Measurements from ENCODE around the gene PRKAR1B. TPM values are rescaled to one million over a fixed set of nuclear protein-coding genes. Genes with fewer than 3 reads are reported as not detected.

The PRKAR1B gene
- total RNA-seq, 1 experiment from 2014 or later: 8.2 TPM

DNA sequence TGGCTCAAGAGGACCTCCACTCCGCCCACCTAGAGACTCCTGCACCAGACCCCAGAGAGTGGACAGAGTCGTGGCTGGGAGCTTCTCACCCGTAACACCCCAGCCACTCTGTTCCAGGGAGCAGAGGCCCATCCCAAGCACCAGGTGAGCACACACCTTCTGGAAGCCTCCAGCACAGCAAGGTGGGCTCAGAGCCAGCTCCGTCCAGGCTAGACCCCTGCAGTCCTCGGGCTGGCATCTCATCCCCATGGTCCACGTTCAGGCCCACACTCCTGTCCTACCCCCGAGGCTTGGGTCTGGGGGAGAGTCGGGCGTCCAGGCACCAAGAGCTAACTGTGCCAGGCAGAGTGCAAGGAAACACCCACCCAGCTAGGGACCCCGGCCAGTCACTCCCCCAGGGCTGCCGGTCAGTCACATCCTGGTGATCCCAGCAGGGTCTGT is 220.7 kb downstream of the PRKAR1B start:
- in situ Hi-C loops (cut with HindIII; ENCODE audit: low pct_unique_long_range_greater_than_20kb, low sequenced_read_pairs): no loop called here
- no peak for DNase-seq (ENCODE audit: low read depth, low spot score)

DNA sequence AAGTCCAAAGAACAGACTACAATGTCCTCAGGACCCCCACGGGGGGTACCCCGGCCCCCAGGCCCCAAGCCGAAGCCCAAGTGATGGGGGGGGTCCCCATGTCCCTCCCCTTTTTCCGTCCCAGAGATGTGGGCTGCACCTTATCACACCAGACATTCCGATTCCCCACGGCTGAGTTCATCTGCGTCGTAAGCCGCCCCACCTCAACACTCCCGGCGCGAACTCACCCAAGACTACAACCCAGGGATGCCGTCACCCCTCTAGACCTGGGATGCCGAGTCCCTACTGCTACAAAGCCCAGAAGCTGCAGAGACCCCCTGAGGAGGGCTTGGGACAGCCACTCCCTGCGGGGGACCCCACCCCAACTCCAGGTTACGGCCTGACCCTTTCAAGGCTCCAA is 221.9 kb downstream of the PRKAR1B start:
- no peak for DNase-seq (ENCODE audit: low read depth, low spot score)
- in situ Hi-C loops (cut with HindIII; ENCODE audit: low pct_unique_long_range_greater_than_20kb, low sequenced_read_pairs): no loop called here

DNA sequence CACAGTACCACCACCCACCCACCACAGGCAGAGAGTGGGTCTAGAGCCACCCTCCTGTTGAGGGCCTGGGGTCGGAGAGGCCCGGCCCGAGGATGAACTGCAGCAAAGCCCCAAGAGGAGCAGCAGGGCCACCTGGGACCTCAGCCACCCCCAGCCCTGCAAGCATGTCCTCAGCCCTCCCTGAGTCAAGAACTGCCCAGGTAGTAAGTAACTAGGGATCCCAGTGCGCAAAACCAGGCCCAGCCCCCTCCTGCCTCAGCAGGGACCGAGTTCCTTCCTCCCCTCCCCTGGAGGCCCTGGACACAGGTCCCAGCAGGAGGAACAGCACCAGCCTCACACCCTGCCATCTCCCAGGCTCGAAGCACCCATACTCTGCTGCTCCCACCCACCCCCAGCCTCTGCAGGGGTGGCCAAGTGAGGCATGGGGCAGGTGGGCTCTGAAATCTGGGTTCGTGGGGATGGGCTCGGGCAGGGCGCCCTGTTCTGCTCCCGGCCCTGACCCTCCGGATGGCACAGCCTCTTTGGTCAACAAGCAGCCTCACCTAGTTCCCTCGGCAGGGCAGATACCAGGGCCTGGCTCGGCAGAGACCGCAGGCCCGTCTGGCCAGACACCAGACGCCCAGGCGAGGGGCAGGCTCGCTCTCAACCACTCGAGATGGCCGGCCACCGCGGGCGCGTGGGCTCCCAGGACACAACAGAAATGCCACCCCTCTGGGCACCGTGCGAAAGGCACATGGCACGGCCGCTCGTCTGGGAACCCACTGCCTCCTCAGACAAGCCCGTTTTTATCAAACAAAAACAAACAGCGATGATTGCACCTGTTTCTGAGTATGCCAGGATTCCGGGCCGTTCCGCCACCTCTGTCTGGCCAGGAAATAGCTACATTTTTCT is 222.6 kb downstream of the PRKAR1B start:
- in situ Hi-C loops (cut with HindIII; ENCODE audit: low pct_unique_long_range_greater_than_20kb, low sequenced_read_pairs): no loop called here

DNA sequence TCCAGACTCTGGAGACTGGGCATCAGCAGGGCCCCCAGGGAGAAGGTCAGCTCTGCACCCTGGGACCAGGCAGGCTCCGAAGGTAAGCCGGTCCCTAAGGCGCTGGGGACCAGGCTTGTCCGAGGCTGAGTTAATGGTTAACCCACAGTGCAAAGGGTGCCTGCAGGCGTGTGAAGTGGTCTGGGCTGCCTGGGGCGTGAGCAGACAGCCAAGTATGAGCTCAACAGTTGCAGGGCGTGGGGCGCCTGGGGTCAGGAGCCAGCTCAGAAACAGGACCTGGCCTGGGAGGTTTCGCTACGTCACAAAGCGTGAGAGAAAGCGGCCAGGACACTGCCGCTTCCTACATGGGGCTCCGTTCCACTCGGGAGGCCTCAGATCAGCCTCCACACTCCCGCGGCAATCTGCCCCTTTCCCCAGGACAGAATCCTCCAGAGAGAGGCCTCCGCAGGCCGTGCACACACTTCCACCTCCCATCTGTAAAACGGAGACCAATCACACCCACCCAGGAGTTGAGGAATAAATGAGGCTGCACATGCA is 223.4 kb downstream of the PRKAR1B start:
- in situ Hi-C loops (cut with HindIII; ENCODE audit: low pct_unique_long_range_greater_than_20kb, low sequenced_read_pairs): no loop called here
- DNase-seq (ENCODE audit: low read depth, low spot score): no peak

More for the DNA sequence above, 222.6 kb downstream of the PRKAR1B start:
- no peak for DNase-seq (ENCODE audit: low read depth, low spot score)

DNA sequence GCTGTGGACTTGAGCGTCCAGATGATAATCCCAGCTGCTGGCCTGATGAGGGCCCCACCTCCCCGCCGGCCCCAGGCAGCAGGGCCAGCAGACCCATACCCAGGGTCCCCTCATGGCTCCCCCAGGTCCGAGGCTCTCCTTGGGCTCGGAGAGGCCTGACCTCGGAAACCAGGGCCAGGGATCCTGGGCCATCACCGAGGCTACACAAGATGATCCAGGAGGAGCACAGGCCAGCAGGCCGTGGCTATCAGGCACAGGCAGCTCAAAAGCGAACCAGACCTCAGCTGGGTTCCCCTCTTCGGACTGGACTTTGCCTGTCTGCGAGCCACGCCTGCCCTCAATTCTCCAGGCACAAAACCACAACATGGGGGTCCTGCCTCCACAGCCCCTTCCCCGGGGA is 224.8 kb downstream of the PRKAR1B start:
- DNase-seq (ENCODE audit: low read depth, low spot score): no peak
- in situ Hi-C loops (cut with HindIII; ENCODE audit: low pct_unique_long_range_greater_than_20kb, low sequenced_read_pairs): no loop called here

DNA sequence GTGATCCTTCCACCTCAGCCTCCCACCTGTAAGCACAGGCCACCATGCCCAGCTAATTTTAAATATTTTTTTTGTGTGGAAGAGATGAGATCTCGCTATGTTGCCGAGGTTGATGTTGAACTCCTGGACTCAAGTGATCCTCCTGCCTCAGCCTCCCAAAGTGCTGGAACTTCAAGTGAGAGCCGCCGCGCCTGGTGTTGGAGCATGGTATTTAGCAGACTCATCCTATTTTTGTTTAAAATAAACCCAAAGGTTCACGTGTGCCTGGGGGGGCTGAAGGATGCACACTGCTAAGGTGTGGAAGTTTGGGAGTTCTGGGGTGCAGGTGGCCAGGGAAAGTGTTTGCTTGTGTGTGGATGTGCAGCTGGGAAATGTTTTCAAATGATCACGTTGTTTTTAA is 225.6 kb downstream of the PRKAR1B start:
- in situ Hi-C loops (cut with HindIII; ENCODE audit: low pct_unique_long_range_greater_than_20kb, low sequenced_read_pairs): no loop called here
- DNase-seq (ENCODE audit: low read depth, low spot score): no peak

DNA sequence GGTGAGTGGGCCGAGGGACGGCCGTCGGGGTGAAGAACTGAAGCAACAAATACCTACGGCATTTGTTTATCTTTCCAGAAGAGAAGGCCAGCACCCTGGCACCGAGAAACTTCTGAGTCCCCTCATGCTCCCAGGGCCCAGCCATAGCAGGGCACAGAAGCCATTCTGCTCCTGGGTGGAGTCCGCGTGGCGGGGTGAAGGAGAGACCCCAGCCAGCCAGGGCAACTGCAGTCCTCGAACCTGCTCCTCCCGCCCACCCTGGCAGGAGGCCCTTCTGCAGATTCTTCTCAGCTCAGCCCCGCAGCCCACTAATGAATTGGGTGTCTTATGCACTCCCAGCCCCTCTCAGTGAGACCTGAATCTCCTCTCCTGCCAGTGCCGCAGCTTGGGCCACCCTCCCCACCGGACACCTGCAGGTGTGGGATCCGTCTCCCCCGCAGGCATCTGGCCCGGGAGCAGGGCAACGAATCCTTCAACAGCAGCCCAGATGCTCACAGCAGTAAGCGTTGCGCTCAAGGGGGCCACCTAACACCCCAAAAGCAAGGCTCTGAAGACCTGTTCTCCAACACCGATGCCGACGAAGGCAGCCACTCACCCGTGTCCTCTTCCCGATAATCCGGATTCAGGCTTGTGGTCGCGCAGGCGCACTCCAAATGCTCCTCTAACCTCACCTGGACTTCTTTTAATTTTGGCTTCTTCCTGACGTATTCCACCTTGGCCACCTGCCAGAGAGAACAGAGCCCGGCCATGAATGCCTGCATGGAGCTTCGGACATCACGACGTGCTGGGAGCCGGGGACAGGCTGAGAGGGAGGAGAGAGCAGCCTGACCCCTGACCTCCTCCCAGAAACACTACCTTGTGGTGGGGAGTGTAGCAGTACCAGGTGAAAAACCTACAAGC is 226.3 kb downstream of the PRKAR1B start:
- in situ Hi-C loops (cut with HindIII; ENCODE audit: low pct_unique_long_range_greater_than_20kb, low sequenced_read_pairs): no loop called here
- DNase-seq (ENCODE audit: low read depth, low spot score): no peak

DNA sequence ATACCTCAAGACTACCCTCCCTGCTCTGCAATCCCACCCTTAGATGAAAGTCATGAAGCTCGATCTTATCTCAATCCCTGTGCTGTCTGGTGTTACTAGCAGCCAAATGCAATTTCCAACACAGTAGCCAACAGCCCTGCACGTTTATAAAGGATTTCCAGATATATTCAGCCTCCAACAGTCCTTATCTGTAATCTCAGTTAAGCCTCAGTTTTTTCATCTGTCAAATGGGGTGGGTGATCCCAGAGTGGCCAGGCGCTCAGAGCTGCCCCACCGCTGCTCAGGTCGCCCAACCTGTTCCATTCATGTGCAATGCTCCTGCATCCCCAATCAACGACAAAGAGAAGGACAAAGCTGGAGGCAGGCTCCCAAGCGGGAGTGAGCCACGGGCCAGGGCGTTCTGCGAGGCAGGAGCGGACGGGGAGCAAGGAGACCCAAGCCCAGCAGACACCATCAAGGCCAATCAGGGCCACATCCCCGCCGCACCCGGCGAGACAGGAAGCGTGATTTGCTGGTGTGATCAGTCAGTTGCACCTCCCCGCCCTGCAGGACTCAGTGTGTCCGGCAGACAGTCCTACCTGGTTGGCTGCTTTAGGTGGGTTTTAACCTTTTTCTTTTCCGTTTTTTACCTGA is 227.1 kb downstream of the PRKAR1B start:
- in situ Hi-C loops (cut with HindIII; ENCODE audit: low pct_unique_long_range_greater_than_20kb, low sequenced_read_pairs): no loop called here
- no peak for DNase-seq (ENCODE audit: low read depth, low spot score)

Other genes with a start within 250 kb of the PRKAR1B start
- gene PDGFA, start 207.4 kb downstream of the PRKAR1B start, total RNA-seq (2014; rRNA removed; shearing (Covaris generic)): 2.4 and 2.9 TPM in 2 replicates
- gene DNAAF5, start 582 bp downstream of the PRKAR1B start, total RNA-seq (2014; rRNA removed; shearing (Covaris generic)): 71.2 and 71.7 TPM in 2 replicates
- 56.5 and 66.3 TPM in 2 replicates for gene SUN1, start 105.2 kb upstream of the PRKAR1B start, total RNA-seq (2014; rRNA removed; shearing (Covaris generic))
- gene GET4, start 149.3 kb upstream of the PRKAR1B start, total RNA-seq (2014; rRNA removed; shearing (Covaris generic)): 43.2 and 45.8 TPM in 2 replicates
- 4.4 and 5.5 TPM in 2 replicates for gene ADAP1, start 227.4 kb upstream of the PRKAR1B start, total RNA-seq (2014; rRNA removed; shearing (Covaris generic))
- gene COX19, start 248.3 kb upstream of the PRKAR1B start, total RNA-seq (2014; rRNA removed; shearing (Covaris generic)): 12.9 and 13.1 TPM in 2 replicates

Measured in SK-MEL-5 (cell line).